Measurements from ENCODE around the gene PRPF38B. TPM values are rescaled to one million over a fixed set of nuclear protein-coding genes. Genes with fewer than 3 reads are reported as not detected.
A peak's percentile ranks its signal among the peaks of the same experiment; 100 is the strongest.

Gene PRPF38B
- total and polyA plus RNA-seq, 4 donors: 9.5 to 20.9 (median 14.3) TPM

DNA sequence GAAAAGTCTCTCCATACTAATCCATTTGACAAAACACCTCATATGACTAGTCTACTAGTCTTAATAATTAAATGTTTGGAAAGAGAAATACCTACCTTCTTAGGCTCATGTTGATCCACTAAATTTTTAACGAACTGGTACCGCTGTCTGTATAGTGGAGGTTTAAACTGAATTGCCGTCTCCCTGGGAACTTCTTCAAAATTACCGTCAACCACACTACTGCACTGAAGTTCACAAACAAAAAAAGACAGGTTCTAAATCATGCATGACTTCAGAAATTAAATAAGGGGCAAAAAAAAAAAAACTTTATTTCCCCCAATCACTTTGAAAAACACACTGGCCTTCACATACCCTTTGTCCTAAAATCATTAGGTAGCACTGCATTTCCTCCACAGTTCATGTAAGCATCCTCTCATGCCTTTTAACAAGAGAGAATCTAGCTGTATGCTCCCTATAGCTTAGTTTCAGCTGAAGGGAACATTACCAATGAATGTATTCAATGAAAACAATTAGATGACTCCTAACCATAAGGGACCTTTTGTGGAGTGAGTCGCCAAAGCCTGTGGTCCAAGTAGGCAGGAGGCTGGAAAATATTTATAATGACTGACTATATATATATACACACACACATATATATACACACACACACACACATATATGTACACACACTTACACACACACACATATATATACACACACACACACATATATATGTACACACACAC is 34.6 kb upstream of the PRPF38B start:
- no peaks in the 10 kb centered on the region for H3K36me3 ChIP-seq (ENCODE audit: control insufficient read depth in 4 of 4, insufficient read depth in 3 of 4, low read depth in 1 of 4, low read length in 3 of 4)
- H3K4me3 ChIP-seq (ENCODE audit: low read depth in 1 of 3, low read length in 3 of 3): no peak overlapping the region
- peaks cover 0 to 7% (median under 1%) of the 10 kb centered on the region in 4 donors for H3K4me1 ChIP-seq (ENCODE audit: control insufficient read depth in 4 of 4, insufficient read depth in 4 of 4, low read length in 3 of 4)
- 91% methylated on average over 5 of the region's 5 CpGs for WGBS
- no peak overlapping the region for H3K27ac ChIP-seq (ENCODE audit: low read depth in 1 of 2, low read length in 2 of 2)
- no peaks in the 10 kb centered on the region for H3K27me3 ChIP-seq (ENCODE audit: control insufficient read depth in 4 of 4, insufficient read depth in 4 of 4, low read length in 3 of 4)
- no peak for DNase-seq (ENCODE audit: low spot score)
- H3K9ac ChIP-seq (ENCODE audit: low read depth in 1 of 2, low read length in 2 of 2): no peak overlapping the region
- TF ChIP-seq YY1 (IDR thresholded peaks at IDR 0.05) (no peak), FOXA1 (IDR thresholded peaks at IDR 0.05) (no peak), FOXA2 (IDR thresholded peaks at IDR 0.05) (no peak), RAD21 (IDR thresholded peaks at IDR 0.05) (no peak), RXRA (IDR thresholded peaks at IDR 0.05) (no peak), JUND (IDR thresholded peaks at IDR 0.05) (no peak), HNF4A (conservative IDR thresholded peaks at IDR 0.05) (no peak), SP1 (IDR thresholded peaks at IDR 0.05) (no peak), EGR1 (IDR thresholded peaks at IDR 0.05; ENCODE audit: low read depth in 2 of 2) (no peak)
- TF ChIP-seq, protein P1, sequence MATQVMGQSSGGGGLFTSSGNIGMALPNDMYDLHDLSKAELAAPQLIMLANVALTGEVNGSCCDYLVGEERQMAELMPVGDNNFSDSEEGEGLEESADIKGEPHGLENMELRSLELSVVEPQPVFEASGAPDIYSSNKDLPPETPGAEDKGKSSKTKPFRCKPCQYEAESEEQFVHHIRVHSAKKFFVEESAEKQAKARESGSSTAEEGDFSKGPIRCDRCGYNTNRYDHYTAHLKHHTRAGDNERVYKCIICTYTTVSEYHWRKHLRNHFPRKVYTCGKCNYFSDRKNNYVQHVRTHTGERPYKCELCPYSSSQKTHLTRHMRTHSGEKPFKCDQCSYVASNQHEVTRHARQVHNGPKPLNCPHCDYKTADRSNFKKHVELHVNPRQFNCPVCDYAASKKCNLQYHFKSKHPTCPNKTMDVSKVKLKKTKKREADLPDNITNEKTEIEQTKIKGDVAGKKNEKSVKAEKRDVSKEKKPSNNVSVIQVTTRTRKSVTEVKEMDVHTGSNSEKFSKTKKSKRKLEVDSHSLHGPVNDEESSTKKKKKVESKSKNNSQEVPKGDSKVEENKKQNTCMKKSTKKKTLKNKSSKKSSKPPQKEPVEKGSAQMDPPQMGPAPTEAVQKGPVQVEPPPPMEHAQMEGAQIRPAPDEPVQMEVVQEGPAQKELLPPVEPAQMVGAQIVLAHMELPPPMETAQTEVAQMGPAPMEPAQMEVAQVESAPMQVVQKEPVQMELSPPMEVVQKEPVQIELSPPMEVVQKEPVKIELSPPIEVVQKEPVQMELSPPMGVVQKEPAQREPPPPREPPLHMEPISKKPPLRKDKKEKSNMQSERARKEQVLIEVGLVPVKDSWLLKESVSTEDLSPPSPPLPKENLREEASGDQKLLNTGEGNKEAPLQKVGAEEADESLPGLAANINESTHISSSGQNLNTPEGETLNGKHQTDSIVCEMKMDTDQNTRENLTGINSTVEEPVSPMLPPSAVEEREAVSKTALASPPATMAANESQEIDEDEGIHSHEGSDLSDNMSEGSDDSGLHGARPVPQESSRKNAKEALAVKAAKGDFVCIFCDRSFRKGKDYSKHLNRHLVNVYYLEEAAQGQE (IDR thresholded peaks at IDR 0.05): no peak
- TF ChIP-seq, protein P2, sequence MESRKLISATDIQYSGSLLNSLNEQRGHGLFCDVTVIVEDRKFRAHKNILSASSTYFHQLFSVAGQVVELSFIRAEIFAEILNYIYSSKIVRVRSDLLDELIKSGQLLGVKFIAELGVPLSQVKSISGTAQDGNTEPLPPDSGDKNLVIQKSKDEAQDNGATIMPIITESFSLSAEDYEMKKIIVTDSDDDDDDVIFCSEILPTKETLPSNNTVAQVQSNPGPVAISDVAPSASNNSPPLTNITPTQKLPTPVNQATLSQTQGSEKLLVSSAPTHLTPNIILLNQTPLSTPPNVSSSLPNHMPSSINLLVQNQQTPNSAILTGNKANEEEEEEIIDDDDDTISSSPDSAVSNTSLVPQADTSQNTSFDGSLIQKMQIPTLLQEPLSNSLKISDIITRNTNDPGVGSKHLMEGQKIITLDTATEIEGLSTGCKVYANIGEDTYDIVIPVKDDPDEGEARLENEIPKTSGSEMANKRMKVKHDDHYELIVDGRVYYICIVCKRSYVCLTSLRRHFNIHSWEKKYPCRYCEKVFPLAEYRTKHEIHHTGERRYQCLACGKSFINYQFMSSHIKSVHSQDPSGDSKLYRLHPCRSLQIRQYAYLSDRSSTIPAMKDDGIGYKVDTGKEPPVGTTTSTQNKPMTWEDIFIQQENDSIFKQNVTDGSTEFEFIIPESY (IDR thresholded peaks at IDR 0.05): no peak
- TF ChIP-seq, protein P3, sequence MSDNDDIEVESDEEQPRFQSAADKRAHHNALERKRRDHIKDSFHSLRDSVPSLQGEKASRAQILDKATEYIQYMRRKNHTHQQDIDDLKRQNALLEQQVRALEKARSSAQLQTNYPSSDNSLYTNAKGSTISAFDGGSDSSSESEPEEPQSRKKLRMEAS (IDR thresholded peaks at IDR 0.05): no peak
- TF ChIP-seq, protein P4, sequence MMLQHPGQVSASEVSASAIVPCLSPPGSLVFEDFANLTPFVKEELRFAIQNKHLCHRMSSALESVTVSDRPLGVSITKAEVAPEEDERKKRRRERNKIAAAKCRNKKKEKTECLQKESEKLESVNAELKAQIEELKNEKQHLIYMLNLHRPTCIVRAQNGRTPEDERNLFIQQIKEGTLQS (IDR thresholded peaks at IDR 0.05): no peak
- H3K9me3 ChIP-seq (ENCODE audit: control insufficient read depth in 4 of 4, low read length in 3 of 4): peaks cover 0 to 2% (median 0%) of the 10 kb centered on the region in 4 donors

DNA sequence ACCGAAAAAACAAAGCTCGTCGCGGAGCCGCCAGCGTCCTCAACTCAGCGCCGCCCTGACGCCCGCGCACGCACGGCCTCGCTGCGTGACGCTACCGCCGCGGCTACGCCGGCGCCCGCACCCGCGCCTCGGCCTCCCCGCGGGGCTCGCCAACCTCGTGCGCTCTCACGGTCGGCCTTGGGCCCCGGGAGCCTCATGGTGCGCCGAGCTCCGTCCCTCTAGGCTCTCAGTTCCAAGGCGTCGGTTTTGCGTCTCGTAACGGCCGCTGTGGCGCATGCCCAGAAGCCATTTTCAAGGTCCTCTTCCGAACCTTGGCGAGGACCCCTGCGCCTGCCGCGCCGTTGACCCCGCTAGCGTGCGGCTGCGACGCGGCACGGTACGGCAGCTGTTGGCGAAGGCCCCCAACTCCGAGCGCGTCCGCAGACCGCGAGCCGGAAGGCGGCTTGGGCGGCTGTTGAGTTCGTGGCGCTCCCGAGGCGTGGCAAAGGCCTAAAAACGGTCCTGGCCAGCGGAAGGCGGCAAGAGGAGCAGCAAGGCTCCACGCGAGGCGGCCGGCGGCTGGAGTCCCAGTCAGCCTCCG is 31.0 kb upstream of the PRPF38B start, which contains the start of gene HENMT1:
Gene HENMT1, minus strand, starts transcription at position 64 of the 580 bp plus-strand sequence. CDS start 1,209 bp downstream, outside the sequence.
- H3K36me3 ChIP-seq (ENCODE audit: control insufficient read depth in 4 of 4, insufficient read depth in 3 of 4, low read depth in 1 of 4, low read length in 3 of 4): no peaks in the 10 kb centered on the region
- peak; percentile 76 for DNase-seq (ENCODE audit: low spot score)
- H3K27ac ChIP-seq (ENCODE audit: low read depth in 1 of 2, low read length in 2 of 2): peak within 1 kb of the TSS; percentile 66 to 84
- peaks cover 0 to 2% (median 0%) of the 10 kb centered on the region in 4 donors for H3K9me3 ChIP-seq (ENCODE audit: control insufficient read depth in 4 of 4, low read length in 3 of 4)
- H3K9ac ChIP-seq (ENCODE audit: low read depth in 1 of 2, low read length in 2 of 2): no peak within 1 kb of the TSS
- peaks cover 0 to 7% (median under 1%) of the 10 kb centered on the region in 4 donors for H3K4me1 ChIP-seq (ENCODE audit: control insufficient read depth in 4 of 4, insufficient read depth in 4 of 4, low read length in 3 of 4)
- peak within 1 kb of the TSS; percentile 4 to 69 (median 29) for H3K4me3 ChIP-seq (ENCODE audit: low read depth in 1 of 3, low read length in 3 of 3)
- H3K27me3 ChIP-seq (ENCODE audit: control insufficient read depth in 4 of 4, insufficient read depth in 4 of 4, low read length in 3 of 4): no peaks in the 10 kb centered on the region
- WGBS: 7% methylated on average over 81 of the region's 81 CpGs
- TF ChIP-seq, protein P4 (IDR thresholded peaks at IDR 0.05): no peak
- TF ChIP-seq JUND (IDR thresholded peaks at IDR 0.05): no peak
- no peak for TF ChIP-seq NR2F2 (IDR thresholded peaks at IDR 0.05)
- TF ChIP-seq, protein P3 (IDR thresholded peaks at IDR 0.05): no peak
- no peak for TF ChIP-seq YY1 (IDR thresholded peaks at IDR 0.05)
- no peak for TF ChIP-seq RAD21 (IDR thresholded peaks at IDR 0.05)
- TF ChIP-seq SP1 (IDR thresholded peaks at IDR 0.05): no peak
- no peak for TF ChIP-seq GABPA (IDR thresholded peaks at IDR 0.05 in 1 of 2, conservative IDR thresholded peaks at IDR 0.05 in 1 of 2)
- no peak for TF ChIP-seq FOXA2 (IDR thresholded peaks at IDR 0.05)
- no peak for TF ChIP-seq FOXA1 (IDR thresholded peaks at IDR 0.05)
- no peak for TF ChIP-seq TAF1 (conservative IDR thresholded peaks at IDR 0.05)
- TF ChIP-seq, protein P5, sequence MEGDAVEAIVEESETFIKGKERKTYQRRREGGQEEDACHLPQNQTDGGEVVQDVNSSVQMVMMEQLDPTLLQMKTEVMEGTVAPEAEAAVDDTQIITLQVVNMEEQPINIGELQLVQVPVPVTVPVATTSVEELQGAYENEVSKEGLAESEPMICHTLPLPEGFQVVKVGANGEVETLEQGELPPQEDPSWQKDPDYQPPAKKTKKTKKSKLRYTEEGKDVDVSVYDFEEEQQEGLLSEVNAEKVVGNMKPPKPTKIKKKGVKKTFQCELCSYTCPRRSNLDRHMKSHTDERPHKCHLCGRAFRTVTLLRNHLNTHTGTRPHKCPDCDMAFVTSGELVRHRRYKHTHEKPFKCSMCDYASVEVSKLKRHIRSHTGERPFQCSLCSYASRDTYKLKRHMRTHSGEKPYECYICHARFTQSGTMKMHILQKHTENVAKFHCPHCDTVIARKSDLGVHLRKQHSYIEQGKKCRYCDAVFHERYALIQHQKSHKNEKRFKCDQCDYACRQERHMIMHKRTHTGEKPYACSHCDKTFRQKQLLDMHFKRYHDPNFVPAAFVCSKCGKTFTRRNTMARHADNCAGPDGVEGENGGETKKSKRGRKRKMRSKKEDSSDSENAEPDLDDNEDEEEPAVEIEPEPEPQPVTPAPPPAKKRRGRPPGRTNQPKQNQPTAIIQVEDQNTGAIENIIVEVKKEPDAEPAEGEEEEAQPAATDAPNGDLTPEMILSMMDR (IDR thresholded peaks at IDR 0.05; ENCODE audit: low read depth, low read length, missing input control): no peak
- TF ChIP-seq, protein P1 (IDR thresholded peaks at IDR 0.05): no peak
- TF ChIP-seq EGR1 (IDR thresholded peaks at IDR 0.05; ENCODE audit: low read depth in 2 of 2): no peak

All from liver (tissue), 9 donors.